DOHH2 (cell line): ENCODE data around the gene ITCH.

Source experiments
- CTCF ChIP-seq: fragments of 200-600 bp; sonication (generic); IDR thresholded peaks from one replicate; pipeline ENCODE4 v1.5.1; 2014; ENCODE audit warnings: antibody characterized with exemption, mild to moderate bottlenecking, low read depth, low read length; ENCODE audit not compliant: poor library complexity, severe bottlenecking
- EZH2phosphoT487 ChIP-seq: fragments of 200-600 bp; sonication (generic); IDR thresholded peaks from 2 replicates; pipeline ENCODE4 v1.6.1; 2017; ENCODE audit warnings: borderline replicate concordance, mild to moderate bottlenecking, antibody characterized with exemption, low read length, moderate library complexity, mixed read lengths

- TF ChIP-seq EZH2phosphoT487 (no peak), CTCF (no peak)
These were observed 162.3 kb downstream of the ITCH start for GRCh38 chr20:34525342-34525708.
